H9 (cell line): ENCODE results near the gene PIK3CD. TPM values are rescaled to one million over a fixed set of nuclear protein-coding genes. Genes with fewer than 3 reads are reported as not detected.

Source experiments
- DNase-seq: peaks from one replicate; pipeline ENCODE4 v3.0.0-alpha.2; 2017
- H2AFZ ChIP-seq: one replicate; pipeline ENCODE4 v1.6.1; 2013; ENCODE audit warnings: mild to moderate bottlenecking, low read length, control low read depth, moderate library complexity
- H2AK5ac ChIP-seq: 2 replicates; pipeline ENCODE4 v1.6.1; 2013; ENCODE audit warnings: low read length, control low read depth, mixed read lengths; ENCODE audit not compliant: insufficient read length
- H2BK120ac ChIP-seq: one replicate; pipeline ENCODE4 v1.6.1; 2013; ENCODE audit warnings: low read depth, mild to moderate bottlenecking, low read length, control low read depth, inconsistent platforms; ENCODE audit not compliant: poor library complexity, severe bottlenecking
- H2BK12ac ChIP-seq: 2 replicates; pipeline ENCODE4 v1.6.1; 2013; ENCODE audit warnings: low read length, control low read depth, mixed read lengths, low read depth; ENCODE audit not compliant: insufficient read length
- H2BK15ac ChIP-seq: 2 replicates; pipeline ENCODE4 v1.6.1; 2013; ENCODE audit warnings: low read depth, low read length, control low read depth
- H2BK20ac ChIP-seq: one replicate; pipeline ENCODE4 v1.6.1; 2013; ENCODE audit warnings: low read depth, mild to moderate bottlenecking, low read length, control low read depth, inconsistent platforms; ENCODE audit not compliant: poor library complexity, severe bottlenecking
- H2BK5ac ChIP-seq: 2 replicates; pipeline ENCODE4 v1.6.1; 2013; ENCODE audit warnings: low read length, control low read depth, mixed read lengths; ENCODE audit not compliant: insufficient read length
- H3K14ac ChIP-seq: 2 replicates; pipeline ENCODE4 v1.6.1; 2013; ENCODE audit warnings: low read length, control low read depth; ENCODE audit not compliant: insufficient read depth
- H3K18ac ChIP-seq: 2 replicates; pipeline ENCODE4 v1.6.1; 2013; ENCODE audit warnings: low read depth, mild to moderate bottlenecking, mixed read lengths, low read length, control low read depth; ENCODE audit not compliant: insufficient read length
- H3K23ac ChIP-seq: 2 replicates; pipeline ENCODE4 v1.6.1; 2013; ENCODE audit warnings: low read length, control low read depth, mixed read lengths, low read depth; ENCODE audit not compliant: insufficient read length
- H3K23me2 ChIP-seq: 2 replicates; pipeline ENCODE4 v1.6.1; 2013; ENCODE audit warnings: low read depth, mild to moderate bottlenecking, mixed read lengths, low read length, control low read depth; ENCODE audit not compliant: insufficient read length, poor library complexity, severe bottlenecking
- H3K27ac ChIP-seq: 2 replicates; pipeline ENCODE4 v1.5.1; 2013; ENCODE audit warnings: low read length, control low read depth, mixed read lengths, low read depth; ENCODE audit not compliant: insufficient read length
- H3K27me3 ChIP-seq: 2 replicates; pipeline ENCODE4 v1.6.1; 2013; ENCODE audit warnings: low read length, control low read depth, inconsistent platforms; ENCODE audit not compliant: insufficient read depth
- H3K4ac ChIP-seq: 2 replicates; pipeline ENCODE4 v1.6.1; 2013; ENCODE audit warnings: low read depth, mild to moderate bottlenecking, control low read depth, inconsistent platforms, low read length, moderate library complexity
- H3K4me1 ChIP-seq: 2 replicates; pipeline ENCODE4 v1.6.1; 2013; ENCODE audit warnings: low read length, control low read depth, inconsistent platforms; ENCODE audit not compliant: insufficient read depth
- H3K4me2 ChIP-seq: 2 replicates; pipeline ENCODE4 v1.6.1; 2013; ENCODE audit warnings: low read length, control low read depth, mixed read lengths; ENCODE audit not compliant: insufficient read length, insufficient read depth
- H3K56ac ChIP-seq: 2 replicates; pipeline ENCODE4 v1.6.1; 2013; ENCODE audit warnings: low read depth, mild to moderate bottlenecking, mixed read lengths, low read length, control low read depth; ENCODE audit not compliant: insufficient read length
- H3K79me1 ChIP-seq: 2 replicates; pipeline ENCODE4 v1.6.1; 2013; ENCODE audit warnings: low read depth, mild to moderate bottlenecking, moderate library complexity, low read length, control low read depth, inconsistent platforms; ENCODE audit not compliant: insufficient read depth, poor library complexity, severe bottlenecking
- H3K79me2 ChIP-seq: 2 replicates; pipeline ENCODE4 v1.6.1; 2013; ENCODE audit warnings: low read length, control low read depth, inconsistent platforms; ENCODE audit not compliant: insufficient read depth
- H3K9ac ChIP-seq: 2 replicates; pipeline ENCODE4 v1.6.1; 2013; ENCODE audit warnings: low read length, control low read depth, mixed read lengths; ENCODE audit not compliant: insufficient read length; ENCODE audit errors: extremely low read depth
- H3K9me3 ChIP-seq: one replicate; pipeline ENCODE4 v1.6.1; 2013; ENCODE audit warnings: low read depth, low read length, inconsistent platforms; ENCODE audit not compliant: control insufficient read depth
- H3T11ph ChIP-seq: one replicate; pipeline ENCODE4 v1.6.1; 2013; ENCODE audit warnings: mild to moderate bottlenecking, low read length, control low read depth, inconsistent platforms
- H4K20me1 ChIP-seq: one replicate; pipeline ENCODE4 v1.6.1; 2013; ENCODE audit not compliant: control insufficient read depth, insufficient read length, insufficient read depth
- H4K5ac ChIP-seq: 2 replicates; pipeline ENCODE4 v1.6.1; 2013; ENCODE audit warnings: low read depth, mild to moderate bottlenecking, mixed read lengths, low read length, control low read depth; ENCODE audit not compliant: insufficient read length
- H4K8ac ChIP-seq: replicated peaks from 2 replicates; pipeline ENCODE4 v1.6.1; 2013; ENCODE audit warnings: low read length, control low read depth, mixed read lengths, low read depth; ENCODE audit not compliant: insufficient read length
- H4K91ac ChIP-seq: 2 replicates; pipeline ENCODE4 v1.6.1; 2013; ENCODE audit warnings: low read depth, mild to moderate bottlenecking, moderate library complexity, mixed read lengths, low read length, control low read depth; ENCODE audit not compliant: insufficient read length
- H3K27ac Mint-ChIP-seq, 3 experiments: 2 replicates in 2 of 3; 3 replicates in 1 of 3; pipeline ENCODE4 v1.8.0; 2020 to 2021; ENCODE audit warnings: mixed read lengths in 3 of 3, mild to moderate bottlenecking in 1 of 3, moderate library complexity in 1 of 3
- H3K27me3 Mint-ChIP-seq: 2 replicates; pipeline ENCODE4 v1.8.0; 2021; ENCODE audit warnings: low read depth, mild to moderate bottlenecking, moderate library complexity, mixed read lengths
- H3K36me3 Mint-ChIP-seq, 3 experiments: 2 replicates in 2 of 3; 3 replicates in 1 of 3; pipeline ENCODE4 v1.8.0; 2020 to 2021; ENCODE audit warnings: low read depth in 3 of 3, mixed read lengths in 3 of 3; ENCODE audit not compliant: insufficient read depth in 1 of 3
- H3K4me1 Mint-ChIP-seq, 2 experiments: 2 replicates each; pipeline ENCODE4 v1.8.0; 2020; ENCODE audit warnings: mixed read lengths in 2 of 2
- H3K4me3 Mint-ChIP-seq, 2 experiments: 2 replicates in 1 of 2; 3 replicates in 1 of 2; pipeline ENCODE4 v1.8.0; 2020 to 2021; ENCODE audit warnings: mild to moderate bottlenecking in 2 of 2, mixed read lengths in 2 of 2, moderate library complexity in 1 of 2
- H3K9me3 Mint-ChIP-seq, 2 experiments: 2 replicates in 1 of 2; 3 replicates in 1 of 2; pipeline ENCODE4 v1.8.0; 2020; ENCODE audit warnings: mild to moderate bottlenecking in 2 of 2, mixed read lengths in 2 of 2, moderate library complexity in 1 of 2
- CTCF ChIP-seq: fragments of 200-600 bp; sonication (generic); conservative IDR thresholded peaks from 3 replicates; pipeline ENCODE4 v1.8.0; 2021; ENCODE audit warnings: antibody characterized with exemption, mild to moderate bottlenecking
- WGBS: extraction: QIAGEN DNeasy Blood & Tissue Kit; methylation state at CpG from one replicate; pipeline ENCODE4 v1.1.7; 2013; ENCODE audit warnings: missing lambda C conversion rate, low lambda C conversion rate, mixed read lengths; ENCODE audit not compliant: insufficient read length; ENCODE audit errors: extremely low coverage; 5-methylcytosine and 5-hydroxymethylcytosine counted together
- total RNA-seq: library from RNA; stranded (reverse); gene quantifications from 2 replicates; pipeline ENCODE4 v1.2.1, GENCODE V29; 2021

PIK3CD gene
- total RNA-seq, 1 experiment from 2014 or later = 10.0 TPM

- Histone ChIP-seq H3K79me2 (no peaks in the 10 kb centered on the region), H3K4me2 (no peak overlapping the region), H4K8ac (no peak overlapping the region), H2BK12ac (no peak overlapping the region), H3K4ac (no peak overlapping the region), H3K18ac (no peak overlapping the region), H2BK120ac (no peak overlapping the region), H3K9me3 (no peaks in the 10 kb centered on the region), H3K27me3 (peaks cover 4% of the 10 kb centered on the region; the same call in 1 of the 2 replicates), H2BK5ac (no peak overlapping the region), H4K20me1 (no peaks in the 10 kb centered on the region), H2BK20ac (no peak overlapping the region), H3K9ac (no peak overlapping the region), H4K5ac (no peak overlapping the region), H2BK15ac (no peak overlapping the region), H4K91ac (no peak overlapping the region), H2AK5ac (no peak overlapping the region), H3K27ac (no peak overlapping the region), H2AFZ (no peak overlapping the region), H3K79me1 (no peaks in the 10 kb centered on the region), H3K23me2 (no peaks in the 10 kb centered on the region), H3T11ph (no peak overlapping the region), H3K14ac (no peak overlapping the region), H3K4me1 (no peaks in the 10 kb centered on the region), H3K56ac (no peak overlapping the region), H3K23ac (no peak overlapping the region)
- H3K36me3 Mint-ChIP-seq = no peaks in the 10 kb centered on the region
- DNase-seq = no peak
- peaks cover 28% of the 10 kb centered on the region for H3K27me3 Mint-ChIP-seq
- H3K9me3 Mint-ChIP-seq = no peaks in the 10 kb centered on the region; a peak in 1 of 5 replicates
- peaks cover 4% of the 10 kb centered on the region in 2 experiments; a peak in 3 of 4 replicates for H3K4me1 Mint-ChIP-seq
- TF ChIP-seq CTCF = no peak
- H3K4me3 Mint-ChIP-seq = no peak overlapping the region; a peak in 1 of 5 replicates
- no peak overlapping the region for H3K27ac Mint-ChIP-seq
- no CpG with 5 or more reads among the region's 13 CpGs for WGBS
Observed at GRCh38 chr1:9646037-9646436, 5.5 kb upstream of the PIK3CD start.
